ENCODE data around the gene TRMT112. TPM values are rescaled to one million over a fixed set of nuclear protein-coding genes. Genes with fewer than 3 reads are reported as not detected.
A peak's percentile ranks its signal among the peaks of the same experiment; 100 is the strongest.
"Not testable (repeated sequence)": the region's sequence is repeated elsewhere in the genome, so short reads cannot be mapped to it uniquely, and the experiment has no call there.

Gene TRMT112
- total RNA-seq, 1 experiment from 2014 or later, result 341 TPM

DNA sequence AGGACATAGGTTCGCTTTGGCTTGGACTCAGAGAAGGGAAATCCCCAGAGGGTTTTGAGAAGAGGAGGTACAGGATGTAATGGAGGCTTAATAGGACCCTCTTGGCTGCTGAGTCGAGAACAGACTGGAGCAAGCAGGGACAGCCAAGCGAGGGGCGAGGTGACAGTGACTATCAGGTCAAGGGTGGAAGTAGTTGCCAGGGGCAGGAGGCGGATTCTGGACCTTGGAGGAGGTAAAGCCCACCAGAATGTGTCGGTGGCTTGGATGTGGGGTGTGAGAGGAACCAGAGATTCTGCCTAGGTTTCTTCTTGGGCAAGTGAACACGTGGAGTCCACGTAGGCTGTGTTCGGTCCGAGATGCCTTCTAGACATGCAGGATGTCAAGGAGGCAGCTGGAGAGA, 4.4 kb downstream of the TRMT112 start:
- Histone ChIP-seq H3K27ac (ENCODE audit: low read length) (no peak overlapping the region), H3K4me3 (ENCODE audit: low read depth in 2 of 2, low read length in 2 of 2) (no peak overlapping the region), H3K27me3 (ENCODE audit: control insufficient read depth, insufficient read depth, low read length) (no peaks in the 10 kb centered on the region), H3K4me1 (ENCODE audit: control insufficient read depth, insufficient read depth, low read length) (peaks cover 16% of the 10 kb centered on the region), H3K36me3 (ENCODE audit: control insufficient read depth, insufficient read depth, low read length) (peaks cover 2% of the 10 kb centered on the region; the same call in 1 of the 2 replicates), H3K9me3 (ENCODE audit: control insufficient read depth, insufficient read depth, low read depth, low read length) (no peaks in the 10 kb centered on the region)
- ChIA-PET POLR2A (no interaction called here), CTCF (interaction anchor here (0.5 to 1.4 kb wide), 4 partner anchors 42 to 296 kb away, joined by 5 to 12 read pairs (median 7); no protein-coding TSS in a partner anchor)
- no TSS peak for BruUV-seq (replicated peaks)
- no peak for TF ChIP-seq TCF7L2 (IDR thresholded peaks at IDR 0.05; ENCODE audit: low read depth, low read length)
- ATAC-seq (no peak), DNase-seq (ENCODE audit: low read depth, low spot score) (no peak)
- intact Hi-C loops (cut with micrococcal nuclease; ENCODE audit: unreplicated experiment) (no loop called here), in situ Hi-C loops (cut with HindIII; ENCODE audit: low pct_unique_long_range_greater_than_20kb, low sequenced_read_pairs) (no loop called here)

DNA sequence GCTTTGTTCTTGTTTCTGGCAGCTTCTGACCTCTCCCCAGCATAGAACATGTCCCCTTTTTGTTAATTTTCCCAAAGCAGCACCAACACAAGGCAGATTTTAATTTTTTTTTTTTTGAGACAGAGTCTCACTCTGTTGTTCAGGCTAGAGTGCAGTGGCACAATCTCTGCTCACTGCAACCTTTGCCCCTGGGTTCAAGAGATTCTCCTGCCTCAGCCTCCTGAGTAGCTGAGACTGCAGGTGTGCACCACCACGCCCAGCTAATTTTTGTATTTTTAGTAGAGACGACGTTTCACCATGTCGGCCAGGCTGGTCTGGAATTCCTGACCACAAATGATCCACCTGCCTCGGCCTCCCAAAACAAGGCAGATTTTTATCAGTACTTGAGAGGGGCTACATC, 9.6 kb downstream of the TRMT112 start:
- POLR2A ChIA-PET; H3K9me3 ChIP-seq (ENCODE audit: control insufficient read depth, insufficient read depth, low read depth, low read length): not testable (repeated sequence)

DNA sequence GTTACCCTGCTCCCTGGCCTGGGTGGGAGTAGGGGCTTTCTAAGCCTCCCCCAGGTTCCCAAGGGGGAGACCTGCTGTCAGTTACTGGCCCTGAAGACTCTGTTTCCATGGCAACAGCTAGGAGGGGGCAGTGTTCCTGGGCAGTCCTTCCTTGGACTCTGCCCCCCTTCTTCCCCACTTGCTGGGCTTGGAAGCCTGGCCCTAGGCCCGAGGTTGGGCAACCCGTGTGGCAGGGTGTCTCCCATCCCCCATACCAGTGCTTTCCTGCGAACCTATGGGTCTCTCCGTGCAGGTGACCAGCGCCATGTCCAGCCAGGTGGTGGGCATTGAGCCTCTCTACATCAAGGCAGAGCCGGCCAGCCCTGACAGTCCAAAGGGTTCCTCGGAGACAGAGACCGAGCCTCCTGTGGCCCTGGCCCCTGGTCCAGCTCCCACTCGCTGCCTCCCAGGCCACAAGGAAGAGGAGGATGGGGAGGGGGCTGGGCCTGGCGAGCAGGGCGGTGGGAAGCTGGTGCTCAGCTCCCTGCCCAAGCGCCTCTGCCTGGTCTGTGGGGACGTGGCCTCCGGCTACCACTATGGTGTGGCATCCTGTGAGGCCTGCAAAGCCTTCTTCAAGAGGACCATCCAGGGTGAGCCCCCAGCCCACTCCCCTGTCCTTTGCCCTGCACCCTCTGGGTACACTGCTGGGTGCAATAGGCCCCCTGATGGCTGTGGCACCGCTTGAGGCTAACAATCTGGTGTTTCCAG, 10.3 kb downstream of the TRMT112 start:
- Histone ChIP-seq H3K4me3 (ENCODE audit: low read depth in 2 of 2, low read length in 2 of 2) (peak overlapping the region; percentile 72 to 80), H3K4me1 (ENCODE audit: control insufficient read depth, insufficient read depth, low read length) (peaks cover 15% of the 10 kb centered on the region), H3K9me3 (ENCODE audit: control insufficient read depth, insufficient read depth, low read depth, low read length) (no peaks in the 10 kb centered on the region), H3K36me3 (ENCODE audit: control insufficient read depth, insufficient read depth, low read length) (no peaks in the 10 kb centered on the region), H3K27ac (ENCODE audit: low read length) (peak overlapping the region; percentile 77), H3K27me3 (ENCODE audit: control insufficient read depth, insufficient read depth, low read length) (no peaks in the 10 kb centered on the region)
- in situ Hi-C loops (cut with HindIII; ENCODE audit: low pct_unique_long_range_greater_than_20kb, low sequenced_read_pairs), result no loop called here
- DNase-seq (ENCODE audit: low read depth, low spot score), result no peak
- BruUV-seq (replicated peaks), result no TSS peak
- ATAC-seq, result no peak
- ChIA-PET POLR2A (interaction anchor here (1.1 kb wide), 1 partner anchor 10 kb away, joined by 8 read pairs; the partner anchor contains the start of genes PRDX5 and TRMT112), CTCF (interaction anchor here (0.6 kb wide), 1 partner anchor 22 kb away, joined by 3 read pairs; no protein-coding TSS in a partner anchor)
- intact Hi-C loops (cut with micrococcal nuclease; ENCODE audit: unreplicated experiment), result loop anchor here (10.0 kb wide), 1 partner anchor 62 kb away; the partner anchor contains the start of genes FKBP2 and PPP1R14B
- TF ChIP-seq TCF7L2 (IDR thresholded peaks at IDR 0.05; ENCODE audit: low read depth, low read length) (no peak), SIN3A (IDR thresholded peaks at IDR 0.05; ENCODE audit: borderline replicate concordance, insufficient read depth, low read depth, low read length) (no peak)
- TF ChIP-seq, protein P1, sequence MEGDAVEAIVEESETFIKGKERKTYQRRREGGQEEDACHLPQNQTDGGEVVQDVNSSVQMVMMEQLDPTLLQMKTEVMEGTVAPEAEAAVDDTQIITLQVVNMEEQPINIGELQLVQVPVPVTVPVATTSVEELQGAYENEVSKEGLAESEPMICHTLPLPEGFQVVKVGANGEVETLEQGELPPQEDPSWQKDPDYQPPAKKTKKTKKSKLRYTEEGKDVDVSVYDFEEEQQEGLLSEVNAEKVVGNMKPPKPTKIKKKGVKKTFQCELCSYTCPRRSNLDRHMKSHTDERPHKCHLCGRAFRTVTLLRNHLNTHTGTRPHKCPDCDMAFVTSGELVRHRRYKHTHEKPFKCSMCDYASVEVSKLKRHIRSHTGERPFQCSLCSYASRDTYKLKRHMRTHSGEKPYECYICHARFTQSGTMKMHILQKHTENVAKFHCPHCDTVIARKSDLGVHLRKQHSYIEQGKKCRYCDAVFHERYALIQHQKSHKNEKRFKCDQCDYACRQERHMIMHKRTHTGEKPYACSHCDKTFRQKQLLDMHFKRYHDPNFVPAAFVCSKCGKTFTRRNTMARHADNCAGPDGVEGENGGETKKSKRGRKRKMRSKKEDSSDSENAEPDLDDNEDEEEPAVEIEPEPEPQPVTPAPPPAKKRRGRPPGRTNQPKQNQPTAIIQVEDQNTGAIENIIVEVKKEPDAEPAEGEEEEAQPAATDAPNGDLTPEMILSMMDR (IDR thresholded peaks at IDR 0.05), result no peak

More for the DNA sequence above, 9.6 kb downstream of the TRMT112 start:
- H3K4me3 ChIP-seq (ENCODE audit: low read depth in 2 of 2, low read length in 2 of 2); BruUV-seq (replicated peaks); CTCF ChIA-PET; H3K27me3 ChIP-seq (ENCODE audit: control insufficient read depth, insufficient read depth, low read length); H3K36me3 ChIP-seq (ENCODE audit: control insufficient read depth, insufficient read depth, low read length); DNase-seq (ENCODE audit: low read depth, low spot score); ATAC-seq; in situ Hi-C loops (cut with HindIII; ENCODE audit: low pct_unique_long_range_greater_than_20kb, low sequenced_read_pairs): not testable (repeated sequence)
- Histone ChIP-seq H3K4me1 (ENCODE audit: control insufficient read depth, insufficient read depth, low read length) (peaks cover 15% of the 10 kb centered on the region), H3K27ac (ENCODE audit: low read length) (peak overlapping the region; percentile 41; the same call in 1 of the 2 replicates)
- intact Hi-C loops (cut with micrococcal nuclease; ENCODE audit: unreplicated experiment), result loop anchor here (10.0 kb wide), 1 partner anchor 63 kb away; the partner anchor contains the start of genes FKBP2 and PPP1R14B

DNA sequence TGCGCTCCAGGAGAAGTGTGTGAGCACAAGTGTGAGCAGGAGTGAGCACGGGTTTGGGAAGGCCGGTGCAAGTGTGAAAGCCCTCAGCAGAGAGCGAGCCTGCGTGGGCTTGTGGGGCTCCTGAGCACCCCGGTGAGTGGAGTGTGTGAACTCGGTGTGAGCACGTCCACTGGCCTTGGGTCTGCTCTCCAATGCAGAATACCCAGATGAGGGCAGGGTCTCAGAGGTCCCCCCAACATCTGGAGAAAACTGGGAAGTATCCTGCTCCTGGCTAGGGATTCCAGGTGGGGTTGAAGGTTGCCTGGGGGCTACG, 10.8 kb downstream of the TRMT112 start:
- Histone ChIP-seq H3K36me3 (ENCODE audit: control insufficient read depth, insufficient read depth, low read length) (no peaks in the 10 kb centered on the region), H3K27me3 (ENCODE audit: control insufficient read depth, insufficient read depth, low read length) (no peaks in the 10 kb centered on the region), H3K9me3 (ENCODE audit: control insufficient read depth, insufficient read depth, low read depth, low read length) (no peaks in the 10 kb centered on the region), H3K4me1 (ENCODE audit: control insufficient read depth, insufficient read depth, low read length) (peaks cover 15% of the 10 kb centered on the region), H3K27ac (ENCODE audit: low read length) (peak overlapping the region; percentile 77), H3K4me3 (ENCODE audit: low read depth in 2 of 2, low read length in 2 of 2) (peak overlapping the region; percentile 72 to 80)
- no TSS peak for BruUV-seq (replicated peaks)
- DNase-seq (ENCODE audit: low read depth, low spot score), result no peak
- intact Hi-C loops (cut with micrococcal nuclease; ENCODE audit: unreplicated experiment), result loop anchor here (10.0 kb wide), 1 partner anchor 62 kb away; the partner anchor contains the start of genes FKBP2 and PPP1R14B
- ChIA-PET POLR2A (interaction anchor here (1.1 kb wide), 1 partner anchor 11 kb away, joined by 8 read pairs; the partner anchor contains the start of genes PRDX5 and TRMT112), CTCF (no interaction called here)
- in situ Hi-C loops (cut with HindIII; ENCODE audit: low pct_unique_long_range_greater_than_20kb, low sequenced_read_pairs), result no loop called here
- no peak for ATAC-seq
- no peak for TF ChIP-seq POLR2AphosphoS5 (IDR thresholded peaks at IDR 0.05; ENCODE audit: low read depth, low read length)
